ENCODE data around the gene SH3PXD2B.

The SH3PXD2B gene

DNA sequence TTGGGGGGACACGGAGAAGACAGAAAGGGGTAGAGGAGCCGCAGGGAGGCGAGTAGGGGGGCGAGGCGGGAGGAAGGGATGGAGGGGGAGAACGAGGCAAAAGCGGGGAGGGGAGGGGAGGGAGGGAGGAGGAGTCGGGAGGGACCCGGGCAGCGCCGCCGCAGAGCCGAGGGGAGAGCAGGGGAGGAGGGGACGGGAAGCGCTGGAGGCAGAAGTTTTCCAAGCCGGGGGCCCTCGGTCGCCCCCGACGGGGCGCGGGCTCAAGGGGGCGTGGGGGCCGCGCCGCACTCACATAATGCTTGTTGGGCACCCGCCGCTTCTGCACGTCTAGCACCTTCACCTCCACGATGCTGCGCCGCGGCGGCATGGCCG is 353 bp downstream of the SH3PXD2B start:
- peak in 28 of 58 donors; percentile 28 to 66 (median 54) for DNase-seq

DNA sequence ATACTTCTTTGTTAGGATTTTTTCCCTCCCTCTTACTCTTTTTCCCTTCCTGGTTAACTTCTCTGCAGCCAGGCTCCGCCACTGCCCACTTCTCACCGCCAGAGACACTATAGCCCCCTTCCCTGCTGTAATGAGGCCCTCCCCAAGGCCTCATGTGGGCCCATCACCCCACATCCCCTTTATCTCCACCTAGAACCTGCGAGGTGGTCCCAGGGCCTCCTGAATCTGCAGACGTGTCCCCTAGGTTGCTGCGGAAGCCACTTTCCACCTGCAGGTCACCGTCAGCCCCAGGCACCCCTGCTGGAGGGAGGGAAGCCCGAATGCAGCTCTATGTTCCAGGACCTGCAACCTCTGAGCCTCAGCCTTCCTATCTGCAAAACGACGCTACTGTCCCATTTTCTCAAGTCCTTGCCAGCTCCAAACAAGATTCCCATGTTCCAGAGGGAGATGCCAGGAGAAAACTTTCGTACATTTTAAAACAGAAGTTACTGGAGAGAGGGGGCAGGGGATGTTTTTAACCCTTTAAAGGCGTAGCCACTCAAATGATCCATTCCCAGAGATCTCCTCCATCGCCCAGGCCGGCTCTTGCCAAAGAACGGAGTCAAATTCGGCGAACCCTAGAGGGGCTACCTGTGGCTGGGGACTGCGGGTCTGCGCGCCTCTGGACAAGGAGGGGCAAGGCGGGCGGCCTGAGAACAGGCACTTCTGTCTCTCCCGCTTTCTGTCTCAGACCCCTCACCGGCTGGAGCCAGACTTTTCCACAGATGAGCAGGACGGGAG is 929 bp downstream of the SH3PXD2B start:
- DNase-seq, result peak in 11 of 58 donors; percentile 15 to 64 (median 53)

DNA sequence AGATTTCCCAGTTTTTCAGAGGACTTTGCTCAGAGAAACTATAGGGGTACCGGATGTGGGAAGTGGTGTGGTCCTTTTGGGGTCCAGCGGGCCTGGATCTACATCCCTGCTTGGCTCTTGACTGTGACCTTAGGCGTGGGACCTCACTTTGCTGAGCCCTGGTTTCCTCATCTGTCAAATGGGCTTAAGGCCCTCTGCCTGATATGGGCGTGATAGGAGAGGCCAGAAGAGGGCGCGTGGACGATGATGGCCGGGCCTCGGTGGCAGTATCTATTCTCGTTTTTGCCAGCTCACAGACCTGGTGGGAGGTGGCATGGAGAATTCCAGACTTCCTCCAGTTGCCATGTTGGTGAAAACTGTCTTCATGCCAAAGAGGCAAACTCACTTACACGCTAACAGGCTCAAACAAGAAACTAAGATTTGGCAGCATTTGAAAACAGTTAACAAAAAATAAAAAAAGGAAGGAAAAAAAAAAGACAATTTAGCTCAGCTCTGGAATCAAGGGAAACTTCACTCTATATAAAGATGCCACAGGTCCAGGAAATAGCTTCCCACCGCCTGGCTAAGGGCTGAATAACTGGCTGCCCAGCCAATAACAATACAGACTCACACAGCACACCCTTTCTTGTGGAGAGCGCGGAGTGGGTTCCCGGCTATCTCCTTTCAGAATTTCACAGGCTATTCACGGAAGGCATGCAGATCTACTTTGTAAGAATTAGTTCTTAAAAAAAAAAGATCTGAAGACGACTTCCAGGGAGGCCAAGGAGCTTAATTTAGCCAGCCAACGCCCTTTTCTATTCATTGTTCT is 1.7 kb downstream of the SH3PXD2B start:
- peak in 25 of 58 donors; percentile 20 to 64 (median 40) for DNase-seq

DNA sequence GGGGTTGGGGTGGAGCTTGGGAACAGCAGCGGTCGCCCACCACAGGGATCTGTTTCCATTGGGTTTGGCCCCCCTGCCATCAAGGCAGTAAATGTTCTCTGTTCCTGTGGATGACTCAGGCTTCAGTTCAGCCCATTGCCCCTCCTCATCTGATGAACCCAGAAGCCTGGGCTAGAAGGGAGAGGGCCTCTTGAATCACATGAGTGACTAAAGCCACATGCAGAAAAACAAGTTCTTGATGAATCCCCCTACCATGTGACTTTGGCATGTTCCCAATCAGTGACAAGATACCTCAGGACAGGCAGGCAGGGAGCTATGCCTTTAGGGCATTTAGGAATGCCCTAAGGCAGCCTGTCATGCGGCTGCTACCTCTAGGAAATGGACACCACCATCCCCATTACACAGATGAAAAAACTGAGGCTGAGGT is 2.5 kb downstream of the SH3PXD2B start:
- peak in 7 of 58 donors; percentile 17 to 56 (median 46) for DNase-seq

DNA sequence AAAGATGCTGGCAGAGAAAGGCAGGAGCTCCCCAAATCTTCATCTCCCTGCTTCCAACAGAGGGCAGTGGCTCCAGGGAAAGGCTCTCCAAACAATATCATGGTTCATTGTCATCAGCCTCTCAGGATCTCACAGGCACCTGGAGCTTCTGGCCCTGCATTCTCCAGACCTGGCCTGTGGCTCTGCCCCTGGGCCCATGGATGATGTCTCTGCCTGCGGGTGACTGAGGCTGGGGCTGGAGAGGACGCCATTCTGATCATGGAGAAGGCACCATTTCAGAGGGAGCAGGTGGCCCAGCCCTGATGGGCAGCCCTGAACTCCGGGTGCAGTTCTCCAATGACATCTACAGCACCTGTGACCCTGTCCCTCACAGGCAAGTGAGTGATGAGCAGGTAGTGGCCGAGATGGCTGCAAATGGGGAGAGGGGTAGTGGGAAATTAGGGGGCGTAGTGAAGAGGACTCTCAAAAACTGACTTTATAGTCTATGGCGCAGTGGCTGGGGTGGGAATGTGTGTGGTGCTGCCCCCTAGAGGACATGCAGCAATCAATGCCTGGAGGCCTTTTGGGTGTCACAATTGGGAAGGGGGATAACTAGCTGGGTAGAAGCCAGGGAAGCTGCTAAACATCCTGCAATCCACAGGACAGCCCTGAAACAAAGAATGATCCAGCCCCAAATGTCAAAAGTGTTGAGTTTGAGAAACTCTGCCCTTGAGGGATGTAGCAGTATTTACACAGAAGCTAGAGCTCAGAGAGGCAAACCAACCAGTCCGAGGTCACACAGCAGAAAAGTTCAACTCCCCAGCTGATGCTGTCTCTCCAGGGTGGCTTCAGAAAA is 3.2 kb downstream of the SH3PXD2B start:
- peak in 20 of 58 donors; percentile 20 to 62 (median 39) for DNase-seq

DNA sequence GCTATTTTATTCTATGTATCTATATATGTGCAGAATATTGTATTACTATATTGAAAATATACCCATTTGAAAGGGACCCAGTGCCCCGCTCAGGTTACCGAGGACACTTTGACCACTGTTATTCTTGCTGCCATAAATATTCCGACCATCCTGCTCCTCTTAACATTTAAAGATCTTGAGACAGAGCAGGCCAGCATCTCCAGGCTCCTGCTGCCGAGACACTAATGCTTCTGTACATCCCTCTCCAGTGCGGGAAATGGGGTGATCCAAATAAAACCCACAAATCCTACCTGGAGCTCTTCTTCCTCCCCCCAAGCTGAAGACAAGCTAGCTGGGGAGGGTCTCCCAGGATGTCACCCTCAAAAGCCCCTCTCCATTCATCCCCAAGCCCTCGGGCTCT is 3.9 kb downstream of the SH3PXD2B start:
- no peak for DNase-seq

DNA sequence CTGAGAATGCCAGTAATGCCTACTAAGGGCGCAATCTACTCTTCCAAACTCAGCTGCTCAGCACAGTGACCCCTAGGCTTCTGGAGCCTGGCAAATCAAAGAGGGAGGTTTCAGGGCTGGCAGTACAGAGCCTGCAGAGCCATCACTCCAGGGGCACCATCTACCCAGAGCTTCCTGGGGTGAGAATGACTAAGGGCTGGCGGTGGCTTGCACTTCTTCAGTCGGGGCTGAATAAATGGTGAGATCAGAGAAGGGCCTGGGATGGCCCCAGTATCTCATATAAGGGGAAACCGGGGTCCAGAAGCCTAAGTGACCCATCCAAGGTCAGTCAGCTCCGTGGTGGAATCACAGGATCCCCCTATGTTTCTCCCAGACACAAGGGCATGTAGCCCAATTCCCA is 5.3 kb downstream of the SH3PXD2B start:
- DNase-seq, result no peak

DNA sequence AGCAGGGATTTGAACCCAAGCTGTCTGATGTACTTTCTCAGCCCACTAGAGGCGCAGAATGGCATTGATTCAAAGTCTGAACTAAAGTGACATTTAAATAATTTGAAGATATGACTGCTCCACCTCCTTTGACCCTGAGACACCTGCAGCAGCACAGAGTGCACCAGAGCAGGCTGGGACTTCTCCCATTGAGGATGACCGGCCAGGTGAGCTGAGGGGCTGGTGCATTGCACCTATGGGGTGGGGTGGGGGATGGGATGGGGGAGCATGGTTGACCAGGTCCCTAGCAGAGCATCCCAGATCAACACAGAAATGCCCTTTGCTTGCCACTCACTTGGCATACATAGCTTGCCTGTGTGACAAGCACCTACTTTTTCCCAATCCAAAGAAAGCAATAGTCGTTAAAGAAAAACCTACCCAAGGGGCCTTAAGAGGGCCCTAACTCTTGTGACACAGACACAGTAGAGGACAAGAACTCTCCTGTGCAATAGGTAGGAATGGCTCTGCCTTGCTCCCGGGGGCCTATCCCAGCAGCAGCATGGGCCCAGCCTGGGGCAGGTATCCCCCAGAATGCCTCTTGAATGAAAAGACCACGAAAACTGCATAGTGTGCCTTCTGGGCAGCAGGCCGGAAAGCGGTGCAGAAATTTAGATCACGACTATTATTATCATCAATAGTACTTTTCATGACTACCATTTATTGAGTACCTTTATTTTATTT is 6.5 kb downstream of the SH3PXD2B start:
- no peak for DNase-seq

DNA sequence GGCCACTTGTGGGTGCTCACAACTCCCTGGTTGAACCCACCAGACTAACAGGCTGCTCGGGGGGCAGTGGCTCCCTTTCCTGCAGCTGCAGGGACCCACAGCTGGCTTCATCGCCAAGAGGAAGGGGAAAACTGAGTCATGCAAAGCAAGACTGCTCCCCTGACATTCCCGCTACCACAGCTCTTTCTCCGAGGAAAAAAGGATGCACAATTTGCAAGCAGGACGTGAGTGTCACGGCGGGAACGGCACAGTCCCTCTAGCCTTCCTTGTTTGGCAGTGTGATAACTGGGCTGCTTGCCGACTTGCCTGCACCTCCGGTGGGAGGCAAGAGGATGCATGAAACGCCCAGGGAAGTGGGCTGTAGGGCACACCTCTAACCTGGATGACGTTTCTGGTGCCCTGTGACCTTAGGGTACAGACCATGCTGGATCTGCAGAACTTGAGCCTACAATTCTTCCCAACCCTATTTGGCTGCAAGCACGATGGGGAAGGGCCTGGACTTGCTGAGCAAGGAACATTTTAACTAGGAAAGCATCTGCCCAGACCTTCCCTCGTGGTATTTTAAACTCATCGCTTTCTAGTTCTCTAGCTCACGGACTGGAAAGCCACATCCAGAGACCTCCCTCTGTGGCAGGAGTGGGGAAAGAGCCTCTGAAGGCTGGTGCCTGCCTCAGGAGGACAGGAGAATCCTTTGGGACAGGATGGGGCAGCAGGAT is 7.8 kb downstream of the SH3PXD2B start:
- DNase-seq, result peak in 5 of 58 donors; percentile 34 to 72 (median 45)

DNA sequence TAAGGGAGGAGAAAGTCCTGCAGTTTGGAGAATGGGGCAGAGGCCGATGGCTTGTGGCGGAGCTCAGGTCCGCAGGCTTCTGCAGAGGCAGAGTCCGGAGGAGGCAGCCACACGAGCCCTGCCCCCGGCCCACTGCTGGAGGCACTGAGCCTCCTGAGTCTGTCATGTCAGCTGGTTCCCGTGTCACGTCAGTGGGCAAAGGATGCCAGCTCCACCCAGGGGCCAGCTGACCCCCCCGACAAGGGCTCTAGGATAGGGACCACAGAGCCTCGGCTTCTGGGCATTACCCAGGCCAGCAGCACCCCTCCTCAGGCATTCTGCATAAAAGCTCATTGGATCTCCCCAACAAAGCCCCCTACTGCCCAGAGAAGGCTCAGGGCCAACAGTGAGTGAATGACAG is 8.5 kb downstream of the SH3PXD2B start:
- peak in 15 of 58 donors; percentile 26 to 66 (median 45) for DNase-seq

DNA sequence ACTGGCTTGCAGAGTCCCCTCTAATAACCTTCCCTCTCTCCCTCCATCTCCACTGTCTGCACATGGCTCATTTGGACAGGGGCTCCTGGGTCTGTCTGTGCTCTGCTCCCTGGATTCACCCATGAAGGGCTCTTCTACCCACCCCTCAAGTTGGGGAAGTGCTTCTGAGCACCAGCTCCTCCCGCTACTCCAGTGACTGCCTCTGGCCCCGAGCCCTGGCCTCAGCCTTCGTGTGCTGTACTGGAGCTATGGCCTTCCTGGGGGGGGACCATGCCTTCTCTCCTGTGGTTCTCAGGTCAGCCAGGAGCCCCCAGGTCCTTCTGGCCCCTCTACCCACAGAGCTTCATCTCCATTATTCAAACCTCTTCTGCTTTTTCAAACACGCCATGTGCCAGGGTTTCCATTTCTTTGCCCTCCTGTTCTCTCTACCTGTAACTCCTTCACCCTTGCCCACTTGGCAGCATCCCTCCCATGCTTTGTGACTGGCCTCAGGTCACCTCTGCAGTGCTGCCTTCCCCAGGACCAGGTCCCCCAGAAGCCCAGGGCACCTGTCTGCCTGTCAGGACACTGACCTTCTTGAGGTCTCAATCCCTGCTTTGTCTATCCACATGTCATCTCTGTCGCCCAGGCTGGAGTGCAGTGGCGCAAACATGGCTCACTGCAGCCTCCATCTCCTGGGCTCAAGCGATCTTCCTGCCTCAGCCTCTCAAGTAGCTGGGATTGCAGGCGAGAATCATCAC is 9.5 kb downstream of the SH3PXD2B start:
- no peak for DNase-seq

DNA sequence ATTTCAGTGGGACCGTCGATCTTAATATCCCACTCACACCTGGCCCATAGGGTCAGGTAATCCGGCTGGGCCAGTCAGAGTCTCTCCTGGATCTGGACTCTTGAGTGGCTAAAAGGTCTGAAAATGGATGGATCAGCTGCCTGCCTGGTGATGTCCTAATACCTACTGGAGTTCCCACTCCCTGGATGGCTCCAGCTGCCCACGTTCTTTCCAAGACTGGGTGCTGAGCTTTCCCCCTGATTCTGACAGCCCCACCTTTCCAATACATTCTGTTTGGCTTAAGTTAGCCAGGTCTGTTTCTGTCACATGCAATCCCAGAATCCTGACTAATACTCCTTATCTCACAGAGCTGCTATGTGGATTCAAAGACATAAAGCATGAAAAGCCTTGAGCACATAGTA is 10.2 kb downstream of the SH3PXD2B start:
- DNase-seq, result no peak

DNA sequence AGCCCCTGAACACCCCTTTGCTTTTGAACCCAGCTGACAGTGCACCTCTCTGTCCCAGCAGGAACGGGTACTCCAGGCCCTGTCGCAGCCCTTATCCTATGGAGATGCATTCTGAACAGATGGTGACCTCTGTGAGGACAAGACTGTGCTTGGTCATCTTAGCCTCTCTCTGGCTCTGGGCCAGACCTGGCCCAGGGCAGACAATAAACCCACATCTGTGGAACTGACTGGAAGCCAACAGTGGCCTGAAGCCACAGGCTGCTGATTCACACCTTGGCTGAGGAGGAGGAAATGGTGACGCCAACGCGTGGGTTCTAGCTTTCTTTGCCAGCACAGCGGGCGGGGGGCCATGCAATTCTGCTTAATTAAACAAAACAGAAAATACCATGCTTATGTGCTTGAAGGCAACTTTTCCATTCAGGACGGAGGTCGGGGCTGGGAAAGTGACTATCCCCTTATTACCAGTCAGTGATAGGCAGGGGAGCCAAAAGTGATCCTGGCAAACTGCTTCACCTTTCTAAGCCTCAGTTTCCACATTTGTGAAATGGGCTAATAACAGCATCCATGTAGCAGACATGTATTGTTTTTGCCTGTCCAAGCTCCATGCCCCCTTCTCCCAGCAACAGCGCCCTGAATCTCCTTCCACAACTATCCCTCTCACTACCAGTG is 10.8 kb downstream of the SH3PXD2B start:
- DNase-seq, result peak in 37 of 58 donors; percentile 20 to 88 (median 55)

DNA sequence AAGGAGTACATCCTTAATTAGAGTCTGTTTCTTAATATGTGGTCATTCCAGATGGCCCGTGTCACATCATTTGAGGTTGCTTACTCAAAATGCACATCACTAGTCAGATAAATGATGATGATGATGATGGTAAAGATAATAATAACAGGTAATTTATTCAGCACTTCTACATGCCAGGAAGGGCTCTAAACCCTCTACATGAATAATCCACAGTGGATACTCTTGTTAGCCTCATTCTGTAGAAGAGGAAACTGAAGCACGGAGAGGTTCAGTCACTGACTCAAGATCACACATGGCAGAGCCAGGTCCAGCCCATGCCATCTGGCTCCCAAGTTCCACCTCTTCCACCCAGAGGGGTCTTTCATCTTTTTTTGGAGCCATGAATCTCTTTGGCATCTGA is 11.7 kb downstream of the SH3PXD2B start:
- no peak for DNase-seq

DNA sequence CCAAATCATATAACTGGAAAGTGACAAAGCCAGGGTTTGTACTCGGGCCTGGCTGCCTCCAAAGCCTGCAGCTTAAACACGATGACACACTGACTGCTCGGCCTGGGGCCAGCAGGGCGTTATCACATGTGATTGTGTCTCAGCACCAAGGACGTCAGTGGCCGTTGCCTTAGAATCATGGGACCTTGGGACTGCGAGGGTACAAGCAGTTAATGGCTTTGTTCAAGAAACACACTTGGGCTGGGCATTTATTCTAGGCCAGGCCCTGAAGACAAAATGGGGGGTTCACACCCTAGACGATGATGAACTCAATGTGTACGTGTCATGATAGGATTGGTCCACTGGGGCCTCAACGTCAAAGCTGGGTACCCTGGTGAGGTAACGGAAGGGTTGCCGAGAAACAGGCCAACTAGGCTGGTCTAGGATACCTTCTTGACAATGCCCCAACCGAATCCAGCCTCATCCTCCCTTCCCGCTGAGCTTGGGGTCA is 13.0 kb downstream of the SH3PXD2B start:
- DNase-seq, result peak in 18 of 58 donors; percentile 27 to 88 (median 44)

DNA sequence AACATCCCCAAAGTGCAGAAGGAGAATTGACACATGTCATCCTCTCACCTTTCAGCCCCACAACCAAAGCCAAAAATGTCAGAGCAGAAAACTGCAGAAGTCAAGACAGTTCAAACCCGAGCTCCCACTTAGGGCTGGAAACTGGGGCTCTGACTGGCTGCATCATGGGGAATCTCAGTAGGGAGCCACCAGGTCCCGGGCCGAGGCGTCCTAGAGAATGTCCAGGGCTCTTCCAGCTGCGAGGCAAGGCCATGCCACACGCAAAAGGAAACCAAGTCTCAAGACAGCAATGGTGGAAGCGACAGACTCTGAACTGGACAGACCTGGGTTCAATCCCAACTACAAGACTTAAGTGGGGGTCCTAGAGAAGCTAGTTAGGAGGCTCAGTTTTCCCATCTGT is 13.8 kb downstream of the SH3PXD2B start:
- no peak for DNase-seq

DNA sequence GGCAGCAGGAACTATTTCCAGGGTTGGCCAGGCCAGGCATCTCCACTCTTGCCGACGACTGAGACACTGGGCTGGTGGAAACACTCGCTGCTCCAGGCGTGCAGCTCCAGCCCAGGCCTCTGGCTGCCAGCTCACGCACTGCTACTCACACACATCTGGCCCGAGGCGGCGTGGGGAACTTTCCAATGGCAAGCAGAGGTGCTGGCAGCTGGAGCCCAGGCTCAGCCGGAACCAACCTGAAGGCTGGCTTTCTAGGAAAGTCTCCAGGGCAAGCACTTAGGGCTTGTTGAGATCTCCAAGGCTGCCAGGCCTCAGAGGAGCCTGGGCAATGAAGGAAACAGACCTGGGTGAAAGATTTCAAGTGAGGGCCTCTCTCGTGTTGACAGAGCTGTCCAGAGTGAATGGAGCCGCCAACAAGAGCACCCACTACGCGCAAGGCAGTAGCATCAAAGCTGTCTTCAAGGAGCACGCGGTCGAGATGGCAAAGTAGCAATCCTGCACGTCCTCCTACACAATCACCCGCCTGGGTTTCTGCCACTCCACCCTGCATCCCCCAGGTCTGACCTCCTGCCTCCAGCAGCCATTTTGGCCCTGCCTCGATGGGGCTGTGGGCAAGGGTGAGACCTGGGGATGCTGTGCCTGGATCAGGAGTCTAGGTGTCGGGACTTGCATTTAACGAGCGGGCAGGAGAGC is 14.4 kb downstream of the SH3PXD2B start:
- peak in 23 of 58 donors; percentile 16 to 67 (median 38) for DNase-seq

DNA sequence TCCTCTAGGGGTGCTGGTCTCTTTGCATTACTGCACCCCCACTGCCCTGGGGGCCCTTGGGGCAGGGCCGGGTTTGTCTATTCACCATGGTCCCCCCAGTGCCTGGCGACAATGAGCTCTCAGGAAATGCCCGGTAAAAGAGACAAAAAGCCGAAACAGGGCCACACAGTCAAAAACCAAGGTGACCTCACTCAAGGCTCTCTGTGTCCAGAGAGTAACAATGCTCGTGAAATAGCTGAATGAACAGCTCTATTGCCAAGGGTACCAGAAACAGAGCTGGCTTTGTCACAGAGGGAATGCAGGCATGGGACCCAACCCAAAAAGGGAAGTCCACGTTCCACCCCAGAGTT is 16.0 kb downstream of the SH3PXD2B start:
- DNase-seq, result peak in 35 of 58 donors; percentile 23 to 81 (median 54)

Measured in anterior cingulate cortex (tissue), 58 donors.